Effector CD4-positive, alpha-beta T cell (primary cell): ENCODE data around the gene DNAH7.

Experiments
- DNase-seq: peaks from one replicate; pipeline ENCODE4 v3.0.0-alpha.2; 2020

Gene DNAH7

DNA sequence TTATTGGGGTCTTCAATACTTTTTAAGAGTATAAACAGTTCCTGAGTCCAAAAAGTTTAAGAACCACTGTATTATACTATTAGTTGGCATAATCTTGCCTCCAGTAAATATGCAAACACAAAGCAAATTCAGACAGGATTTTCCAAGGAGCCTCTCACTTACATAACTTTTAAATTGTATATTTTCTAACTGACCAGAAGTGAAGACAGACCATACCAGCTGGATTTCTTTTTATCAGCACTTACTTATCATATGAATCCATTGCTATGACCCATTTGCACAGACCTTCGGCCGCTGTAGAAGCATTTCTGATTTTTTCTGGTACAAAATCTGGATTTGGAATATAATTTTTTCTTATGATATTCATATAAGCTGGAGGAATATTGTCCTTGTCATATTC lies 211.5 kb downstream of the DNAH7 start:
- no peak for DNase-seq

DNA sequence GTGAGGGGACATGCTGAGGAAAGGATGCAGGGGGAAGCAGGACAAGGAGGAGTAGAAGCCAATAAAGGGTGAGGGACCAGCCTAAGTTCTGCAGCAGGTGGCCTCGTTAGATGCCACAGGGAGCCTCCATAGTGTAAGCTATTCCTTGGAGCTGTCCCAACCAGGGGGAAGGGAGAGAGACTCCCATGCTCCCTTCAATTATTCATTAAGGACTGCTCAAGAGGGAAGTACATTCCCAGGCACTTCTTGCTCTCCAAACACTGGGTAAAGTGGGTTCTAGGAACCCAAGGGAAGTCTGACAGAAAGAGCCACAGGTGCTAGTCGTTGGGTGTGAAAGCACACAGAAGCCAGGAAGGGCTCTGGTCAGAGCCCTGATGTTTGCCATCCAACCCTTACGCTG lies 217.9 kb downstream of the DNAH7 start:
- no peak for DNase-seq

DNA sequence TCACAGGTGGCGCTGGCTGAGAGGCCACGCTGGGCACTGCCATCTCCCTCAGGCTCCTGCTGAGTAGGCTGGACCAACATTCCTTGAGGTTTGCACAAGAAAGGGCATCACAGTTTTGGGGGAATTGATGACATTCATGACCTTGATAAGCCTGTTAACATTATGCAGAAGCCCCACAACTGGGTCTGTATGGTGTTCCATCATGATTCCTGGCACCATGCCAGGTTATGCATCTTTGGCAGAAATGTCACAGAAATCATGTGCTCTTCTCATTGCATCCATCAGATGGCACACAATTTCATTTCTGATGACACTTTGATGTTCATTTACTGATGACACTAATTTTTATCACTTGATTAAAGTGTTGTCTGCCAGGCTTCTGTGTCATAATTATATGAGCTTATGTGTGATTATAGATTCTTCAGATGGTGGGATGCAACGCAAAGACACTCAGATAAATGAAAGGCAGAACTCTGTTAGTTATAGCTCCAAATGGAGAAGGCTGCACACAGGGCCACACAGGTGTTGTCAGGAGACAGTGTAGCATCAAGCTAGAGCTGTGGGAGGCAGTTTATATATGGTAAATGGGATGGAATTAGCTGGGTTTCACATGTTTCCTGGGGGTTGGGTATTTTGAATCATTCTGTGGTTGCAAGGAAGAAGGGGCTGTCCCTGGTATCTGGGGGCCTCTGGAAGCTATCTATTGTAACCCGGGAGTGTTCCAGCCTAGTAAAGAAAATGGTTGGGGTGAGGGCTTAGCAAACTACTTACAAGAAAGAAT lies 220.3 kb downstream of the DNAH7 start:
- DNase-seq: no peak

DNA sequence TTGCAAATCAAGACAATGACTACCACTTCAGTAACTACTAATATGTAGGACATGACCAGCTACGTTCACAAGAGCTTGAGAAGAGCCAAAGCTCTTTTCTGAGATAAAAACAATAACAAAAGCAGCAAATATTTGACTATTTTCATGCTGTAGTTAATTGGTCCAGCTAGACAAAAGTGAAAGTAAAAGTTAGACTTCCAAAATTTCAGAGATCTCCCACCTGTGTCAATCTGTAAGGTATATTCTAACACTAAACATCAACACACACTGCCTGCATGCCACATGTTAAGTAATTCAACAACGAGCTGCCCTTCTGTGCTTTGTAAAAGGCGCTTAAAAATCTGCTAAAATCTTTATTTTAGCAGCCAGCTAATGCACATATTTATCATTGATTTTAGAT lies 225.7 kb downstream of the DNAH7 start:
- DNase-seq: no peak

DNA sequence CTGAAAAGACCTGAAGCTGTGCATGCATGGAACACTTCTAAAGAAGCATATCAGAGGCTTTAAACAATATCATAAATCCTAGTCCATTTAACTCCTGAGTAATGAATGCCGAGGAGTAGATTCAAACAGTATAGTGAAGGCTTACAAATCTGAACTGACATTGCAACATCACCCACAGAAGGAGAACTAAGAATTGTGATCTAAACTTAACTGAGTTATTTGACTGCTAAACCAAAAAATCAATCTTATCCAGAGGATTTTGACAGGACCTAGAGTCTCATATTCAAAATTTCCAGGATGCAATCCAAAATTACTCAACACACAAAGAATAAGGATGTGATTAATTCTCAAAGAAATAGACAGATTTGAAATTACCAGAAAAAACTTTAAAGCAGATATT lies 230.6 kb downstream of the DNAH7 start:
- DNase-seq: no peak

DNA sequence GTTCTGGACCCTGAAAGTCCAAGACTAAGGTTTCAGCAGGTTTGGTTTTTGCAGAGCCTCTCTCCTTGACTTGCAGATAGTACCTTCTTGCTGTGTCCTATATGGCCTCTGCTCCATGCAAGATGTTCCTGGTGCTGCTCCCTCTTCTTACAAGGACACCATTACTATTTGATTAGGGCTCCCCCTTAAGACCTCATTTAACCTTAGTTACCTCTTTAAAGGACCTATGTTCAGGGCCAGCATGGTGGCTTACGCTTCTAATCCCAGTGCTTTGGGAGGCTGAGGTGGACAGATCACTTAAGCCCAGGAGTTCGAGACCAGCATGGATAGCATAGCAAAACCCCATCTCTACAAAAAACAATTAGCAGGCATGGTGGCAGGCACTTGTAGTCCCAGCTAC lies 232.6 kb downstream of the DNAH7 start:
- DNase-seq: no peak

DNA sequence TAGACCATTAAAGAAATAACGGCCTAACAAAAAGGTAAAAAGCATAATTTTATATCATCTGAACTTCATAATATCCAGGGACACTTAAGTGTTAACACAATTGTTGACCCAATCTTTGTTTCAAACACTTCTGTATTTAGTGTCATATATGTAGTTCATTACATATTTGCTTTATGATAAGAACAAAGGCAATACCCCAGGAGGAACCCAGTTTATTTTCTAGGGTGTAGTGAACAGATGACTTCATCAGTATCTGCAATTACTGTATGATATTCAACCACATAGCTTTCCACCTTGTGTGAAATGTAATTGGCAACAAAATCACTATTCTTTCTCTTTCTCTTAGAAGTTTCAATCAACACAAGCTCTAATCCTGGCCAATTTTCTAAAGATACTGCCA lies 233.8 kb downstream of the DNAH7 start:
- DNase-seq: no peak

DNA sequence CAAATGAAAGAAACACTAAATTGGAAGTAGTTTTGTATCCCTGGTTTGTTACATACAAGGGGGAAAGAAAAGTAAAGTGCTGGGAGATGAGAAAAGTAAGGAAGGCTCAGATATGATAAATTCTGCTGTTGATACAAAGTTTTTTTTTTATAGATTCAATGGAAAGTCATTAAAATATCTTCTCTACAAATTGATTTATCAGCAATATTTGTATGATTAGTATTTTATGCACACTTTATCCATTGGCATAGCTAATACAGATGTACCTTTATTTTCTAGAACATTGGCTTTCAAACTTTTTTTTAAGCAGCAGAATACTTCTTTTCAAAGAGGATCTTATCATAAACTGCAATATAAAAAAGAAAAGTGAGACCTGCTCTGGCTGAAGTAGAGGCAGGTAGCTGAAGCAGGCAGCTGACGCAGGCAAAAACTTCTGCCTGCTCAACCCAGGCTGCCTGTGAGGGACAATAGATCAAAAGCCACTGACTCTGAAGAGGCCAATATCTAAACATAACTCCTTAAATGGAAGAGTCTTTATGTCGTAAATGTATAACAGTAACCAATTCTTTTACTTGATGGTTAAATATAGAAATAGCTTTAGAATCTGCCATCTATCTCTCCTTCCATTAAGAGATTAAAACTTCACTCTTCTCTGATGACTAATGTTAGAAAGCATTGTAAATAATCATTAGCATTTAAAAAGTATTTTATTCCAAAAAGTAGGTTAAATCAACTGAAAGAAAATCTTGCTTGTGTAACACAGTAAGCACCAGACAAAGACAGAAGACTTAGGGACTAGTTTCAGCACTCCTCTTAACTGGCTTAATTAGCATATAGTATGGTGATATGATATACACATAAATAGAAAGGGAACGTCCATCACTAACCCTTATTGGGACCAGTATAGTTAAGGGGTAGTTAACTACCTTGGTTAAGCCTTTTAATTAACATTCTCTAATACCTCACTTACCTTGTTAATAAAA lies 237.4 kb downstream of the DNAH7 start:
- no peak for DNase-seq

DNA sequence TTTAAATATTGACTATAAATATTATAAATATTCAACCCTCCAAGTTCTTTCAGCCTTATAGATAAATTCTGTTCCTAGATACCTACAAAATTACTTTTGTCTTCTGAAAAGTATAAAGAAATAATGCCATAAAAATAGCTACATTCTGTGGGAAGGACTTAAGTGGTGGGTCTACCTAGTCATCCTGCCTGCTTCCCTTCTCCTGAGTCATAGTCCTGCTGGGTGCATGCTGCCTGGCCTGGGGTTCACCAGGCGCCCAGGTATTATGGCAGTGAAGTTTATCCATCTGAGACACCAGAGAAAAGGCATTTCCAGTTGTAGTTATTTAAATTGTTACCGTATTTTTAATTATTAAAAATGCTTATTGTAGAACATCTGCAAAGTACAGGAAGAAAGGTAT lies 244.2 kb downstream of the DNAH7 start:
- no peak for DNase-seq

DNA sequence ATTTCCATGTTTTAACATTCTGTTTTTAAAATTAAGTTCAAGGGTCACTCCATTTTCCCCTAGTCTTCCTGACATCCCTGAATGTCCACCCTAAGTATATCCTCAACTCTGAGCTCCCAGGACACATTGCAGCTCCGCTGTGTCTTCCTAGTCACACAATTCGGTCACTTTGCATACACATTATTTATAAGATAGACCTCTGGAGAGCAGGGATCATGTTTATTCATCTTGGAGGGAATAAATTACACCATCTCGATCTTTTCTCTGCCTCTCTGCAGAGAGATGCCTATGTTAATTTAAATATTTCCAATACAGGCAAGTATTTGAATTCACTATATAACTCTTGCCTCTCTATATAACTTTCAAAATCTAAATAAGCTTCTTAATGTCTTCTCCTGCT lies 245.4 kb downstream of the DNAH7 start:
- no peak for DNase-seq

DNA sequence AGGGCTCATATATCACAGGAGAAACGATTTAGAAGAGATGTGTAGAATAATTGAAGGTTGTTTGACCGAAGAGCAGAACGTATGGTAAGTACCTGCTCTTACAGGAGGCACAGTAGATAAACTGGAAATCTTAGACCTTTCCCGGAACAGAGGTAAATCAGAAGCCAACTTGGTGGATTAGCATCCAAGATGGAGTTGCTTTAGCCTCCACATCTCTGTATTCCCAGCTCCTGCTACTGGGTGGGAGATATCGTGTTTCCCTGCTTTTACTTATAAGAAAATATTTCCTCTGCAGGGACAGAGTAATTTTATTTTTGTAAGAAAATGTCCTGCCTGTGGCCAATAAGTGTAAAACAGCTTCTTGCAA lies 247.1 kb downstream of the DNAH7 start:
- DNase-seq: no peak

DNA sequence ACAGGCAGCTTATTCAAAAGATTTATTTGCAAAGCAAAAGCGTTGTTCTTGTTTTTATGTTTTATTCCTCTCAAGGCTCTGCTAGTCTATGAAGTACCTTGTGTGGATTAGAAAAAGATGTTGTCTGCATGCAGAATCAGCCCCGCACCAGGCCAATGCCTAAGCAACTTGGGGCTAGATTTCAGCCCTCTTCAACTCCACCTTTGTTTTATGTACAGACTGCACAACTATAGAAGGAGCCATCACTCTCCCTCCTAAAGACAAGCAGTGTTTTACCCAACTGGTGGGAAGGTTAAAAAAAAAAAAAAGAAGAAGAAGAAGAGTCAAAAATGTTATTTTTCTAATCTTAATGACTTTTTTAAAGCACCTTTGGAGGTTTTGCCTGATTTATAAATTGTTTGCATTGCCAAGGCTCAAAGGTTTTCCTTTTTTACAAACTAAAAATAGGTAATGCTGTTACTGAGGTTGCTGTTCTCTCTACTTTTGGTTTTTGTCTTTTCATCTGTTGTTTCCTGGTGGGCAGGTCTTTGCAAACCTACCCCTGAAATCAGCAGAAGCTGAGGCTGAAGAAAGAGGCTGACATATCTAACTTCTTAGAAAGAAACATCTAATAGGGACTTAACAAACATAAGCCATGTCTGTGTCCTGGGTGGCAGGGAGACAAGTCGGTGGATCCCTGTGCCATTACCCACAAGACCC lies 247.6 kb downstream of the DNAH7 start:
- no peak for DNase-seq

DNA sequence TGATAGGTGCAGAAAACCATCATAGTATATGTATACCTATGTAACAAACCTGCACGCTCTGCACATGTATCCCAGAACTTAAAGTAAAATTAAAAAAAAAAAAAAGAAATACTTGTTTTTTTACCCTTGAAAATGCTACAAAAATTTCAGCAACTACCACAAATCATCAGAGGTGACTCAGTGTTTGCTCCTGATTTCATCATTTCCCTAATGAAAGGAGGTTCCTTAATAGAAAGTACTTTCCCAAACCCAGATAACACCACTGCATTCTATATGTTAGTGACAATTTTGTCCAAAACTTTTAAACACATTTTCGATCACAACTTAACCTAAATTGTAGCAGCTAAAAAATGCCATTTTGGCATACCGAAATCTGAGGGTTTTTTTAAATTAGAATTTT lies 248.3 kb downstream of the DNAH7 start:
- DNase-seq: no peak

DNA sequence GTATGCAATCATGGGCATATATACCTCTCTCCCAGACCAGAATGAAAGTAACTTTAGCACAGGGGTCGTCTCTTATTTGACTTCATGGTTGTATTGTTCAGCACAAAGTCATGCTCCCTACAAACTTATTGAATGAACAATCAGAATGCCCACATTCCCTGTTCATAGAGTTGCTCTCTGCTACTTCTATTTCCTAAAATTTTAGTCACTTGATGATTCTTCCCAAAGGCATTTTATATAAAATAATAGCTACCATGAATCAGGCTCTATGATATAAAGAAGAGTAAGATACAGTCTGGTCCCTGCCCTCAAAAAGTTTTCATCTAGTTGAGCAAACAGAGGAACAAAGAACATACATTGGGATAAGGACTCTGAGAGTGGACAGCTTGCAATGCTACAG lies 249.4 kb downstream of the DNAH7 start:
- no peak for DNase-seq

DNA sequence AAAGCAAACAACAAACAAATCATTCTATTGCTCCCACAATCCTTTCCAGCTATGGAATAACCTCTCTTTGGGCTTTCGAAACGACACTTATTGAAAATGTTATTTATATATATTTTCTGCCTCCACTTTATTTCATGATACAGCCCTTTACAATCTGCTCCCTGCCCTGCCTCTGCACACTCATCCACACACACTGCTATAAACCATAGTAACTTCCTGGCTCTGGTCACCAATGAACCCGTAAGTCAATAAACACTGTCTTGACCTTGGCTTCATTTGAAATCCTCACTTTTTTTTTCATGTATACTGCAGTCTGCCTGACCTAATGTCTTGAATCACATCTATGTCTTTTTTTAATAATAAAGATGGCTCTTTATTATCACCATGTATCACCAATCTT lies 250.1 kb downstream of the DNAH7 start:
- DNase-seq: no peak

DNA sequence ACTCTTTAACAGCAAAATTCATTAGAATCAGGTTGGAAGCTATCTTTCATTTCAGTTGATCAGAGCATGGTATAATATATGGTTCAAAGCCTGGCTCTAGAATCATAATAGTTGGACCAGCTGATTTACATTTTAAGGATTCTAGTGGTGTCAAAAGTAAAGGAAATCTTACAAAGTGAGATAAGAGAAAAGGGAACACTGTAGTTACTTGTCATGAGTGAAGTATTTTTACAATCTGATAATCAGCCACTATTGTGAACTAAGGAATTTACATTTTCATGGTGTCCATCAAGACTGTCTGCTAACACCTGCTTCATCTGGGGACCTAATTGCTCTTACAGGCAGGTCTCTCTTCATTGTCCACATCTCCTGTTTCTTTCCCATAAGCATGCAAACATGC lies 250.5 kb downstream of the DNAH7 start:
- DNase-seq: no peak

DNA sequence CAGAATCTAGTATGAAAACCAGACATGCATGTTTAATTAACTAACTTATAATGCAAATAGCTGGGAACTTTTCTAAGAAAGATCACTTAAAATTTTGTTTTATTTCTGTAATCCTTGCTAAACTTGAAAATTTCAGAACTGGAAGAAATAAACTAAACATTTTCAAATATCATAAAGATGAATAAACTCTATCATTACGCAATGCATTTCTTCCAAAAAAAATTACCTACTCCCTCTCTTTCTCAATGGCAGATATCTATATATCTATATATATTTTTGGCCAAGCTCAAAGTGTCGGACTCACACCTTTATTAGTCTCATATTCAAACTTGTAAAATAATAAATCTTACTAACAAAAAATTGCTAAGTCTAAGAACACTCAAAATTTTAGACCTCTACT lies 253.6 kb downstream of the DNAH7 start:
- DNase-seq: no peak

DNA sequence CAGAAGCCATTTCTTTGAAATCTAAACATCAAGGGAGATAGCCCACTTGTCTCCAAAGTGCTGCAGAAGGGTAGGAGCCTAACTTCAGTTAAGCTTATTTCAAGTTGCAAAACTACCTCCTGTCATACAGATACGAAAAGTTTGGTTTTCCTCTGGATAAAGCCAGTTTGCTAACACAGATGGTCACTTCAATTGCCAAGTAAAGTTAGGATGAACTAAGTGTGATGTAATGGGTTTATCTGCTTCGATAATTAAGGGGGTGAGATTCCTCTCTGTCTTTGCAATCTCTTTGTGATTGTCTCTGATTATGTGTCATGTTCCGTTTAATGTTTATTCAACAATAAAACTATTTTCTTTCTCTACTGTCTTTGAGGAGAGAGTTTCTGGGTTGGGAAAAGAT lies 255.2 kb downstream of the DNAH7 start:
- DNase-seq: no peak

DNA sequence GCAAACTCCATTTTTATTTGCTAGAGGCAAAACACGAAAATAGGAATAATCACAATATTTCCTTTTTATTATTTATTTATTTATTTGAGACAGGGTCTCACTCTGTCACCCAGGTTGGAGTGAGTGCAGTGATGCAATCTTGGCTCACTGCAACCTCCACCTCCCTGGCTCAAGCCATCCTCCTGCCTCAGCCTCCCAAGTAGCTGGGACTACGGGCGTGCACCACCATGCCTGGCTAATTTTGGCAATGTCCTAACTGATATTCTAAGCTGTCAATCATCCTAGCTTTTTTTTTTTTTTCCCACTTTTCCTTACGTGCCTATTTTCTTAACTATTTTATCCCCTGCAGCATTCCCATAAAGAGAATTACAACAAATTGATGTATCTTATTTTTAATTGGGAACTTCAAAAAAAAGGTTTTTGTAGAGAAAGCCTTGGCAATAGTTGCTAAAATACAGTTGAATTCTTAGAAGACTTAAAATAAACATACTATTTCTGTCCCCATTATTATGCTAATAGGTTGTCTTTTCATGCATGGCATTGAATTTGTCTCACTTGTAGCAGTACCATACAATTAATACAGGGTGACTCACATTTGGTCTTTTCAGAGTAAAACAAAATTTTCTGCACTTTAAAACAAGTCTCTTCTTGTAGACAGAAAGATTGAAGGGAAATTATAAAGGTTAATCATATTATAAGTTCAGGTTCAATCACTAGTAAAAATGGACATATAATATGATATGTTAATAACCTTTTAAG lies 258.1 kb downstream of the DNAH7 start:
- no peak for DNase-seq

DNA sequence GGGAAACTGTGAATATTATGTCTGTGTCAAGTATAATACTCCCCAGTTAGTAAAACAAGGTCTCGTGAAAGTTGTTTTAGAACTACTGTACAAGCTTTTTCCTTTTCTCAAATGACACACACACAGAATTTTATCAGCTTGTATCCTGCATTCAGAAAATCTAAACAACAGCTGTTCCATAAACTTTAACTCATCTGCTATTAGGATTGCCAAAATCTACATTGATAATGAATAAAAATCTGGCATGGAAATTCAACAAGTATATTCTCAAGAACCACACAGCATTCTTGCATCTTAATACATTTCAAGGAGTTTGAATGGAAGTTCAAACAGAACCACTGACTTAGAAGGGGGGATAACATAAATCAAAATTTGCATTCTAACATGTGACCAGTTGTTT lies 260.4 kb downstream of the DNAH7 start:
- DNase-seq: no peak

DNA sequence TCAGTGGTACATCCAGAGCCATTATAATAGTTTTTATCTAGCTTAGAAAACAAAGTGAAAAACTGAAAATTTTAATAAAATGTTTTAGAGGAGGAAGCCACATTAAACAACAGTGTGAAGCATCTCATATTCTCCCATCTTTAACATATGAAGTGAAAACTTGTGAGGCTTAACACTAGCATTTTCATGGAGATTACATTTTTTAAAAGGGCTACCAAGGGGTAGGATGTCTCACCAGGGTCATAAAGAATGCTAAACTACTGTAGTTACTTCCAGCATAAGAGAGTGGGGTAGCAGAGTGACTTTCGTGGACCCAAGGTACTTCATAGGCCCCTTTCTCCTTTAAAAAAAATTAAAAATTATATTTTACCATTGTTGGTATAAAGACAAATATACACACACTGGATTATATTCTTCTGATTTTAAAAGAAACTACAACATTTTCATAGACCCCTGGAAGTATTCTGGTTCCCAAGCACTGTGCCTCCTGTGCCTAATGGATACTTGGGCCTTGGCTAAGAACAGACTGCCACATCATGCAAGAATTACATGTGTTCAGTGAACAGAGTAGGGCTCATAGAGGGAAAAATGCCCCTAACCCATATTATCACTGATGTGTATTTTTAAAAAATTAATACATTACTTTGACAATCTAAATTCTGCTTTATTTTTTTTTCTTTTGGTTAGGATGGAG lies 263.2 kb downstream of the DNAH7 start:
- DNase-seq: no peak

DNA sequence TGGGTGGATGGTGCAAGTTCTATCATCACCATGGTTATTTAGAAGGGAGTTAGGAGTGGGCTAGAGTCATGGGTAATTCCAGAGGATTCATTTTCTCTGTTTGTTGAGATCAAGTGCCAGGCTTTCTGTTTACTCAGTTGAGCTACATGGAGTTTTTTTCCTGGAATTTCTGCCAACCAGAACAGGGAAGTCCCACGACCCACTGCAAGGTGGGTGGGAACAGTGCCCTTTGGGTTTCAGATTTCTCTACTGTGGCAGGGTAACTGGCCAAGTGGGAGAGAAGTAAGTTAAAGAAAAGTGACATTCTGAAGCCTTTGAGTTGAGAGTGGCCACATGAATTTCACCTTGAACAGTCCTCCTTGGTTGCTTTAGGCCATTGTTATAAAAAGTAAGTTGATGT lies 272.8 kb downstream of the DNAH7 start:
- no peak for DNase-seq
